CD4-positive, alpha-beta T cell (primary cell): ENCODE data around the gene SYT14. TPM values are rescaled to one million over a fixed set of nuclear protein-coding genes. Genes with fewer than 3 reads are reported as not detected.

Experiments used
- ATAC-seq: fragments of 200-7000 bp; cut with Tn5 transposase; one replicate; pipeline ENCODE4 v1.10.0; 2022; ENCODE audit warnings: mild to moderate bottlenecking; ENCODE audit not compliant: poor library complexity
- CTCF ChIA-PET: fragments of 350-600 bp; sonication (Branson Sonifier 250); formaldehyde crosslinking; loops from one replicate; lab custom pipeline; 2021; ENCODE audit warnings: antibody characterized with exemption, inconsistent platforms; lab: Charles Lee
- POLR2A ChIA-PET: fragments of 350-600 bp; sonication (Branson Sonifier 250); formaldehyde crosslinking; loops from one replicate; lab custom pipeline; 2021; ENCODE audit warnings: antibody characterized with exemption, inconsistent platforms; lab: Charles Lee
- DNase-seq, 14 experiments: peaks; one replicate each; pipeline ENCODE4 v3.0.0-alpha.2; 2013 to 2020; ENCODE audit warnings: mixed read lengths in 2 of 14
- H3K27ac ChIP-seq, 2 donors: one replicate each; pipeline versions ENCODE4 v1.5.1 to v1.7.0; 2013; ENCODE audit warnings: low read length in 2 of 2, low read depth in 1 of 2, mild to moderate bottlenecking in 1 of 2
- H3K27me3 ChIP-seq, 2 experiments: 1 replicate in 1 of 2; 2 replicates in 1 of 2; pipeline versions ENCODE4 v1.6.1 to v1.7.0; 2013; ENCODE audit warnings: low read length in 2 of 2, control low read depth in 1 of 2, mild to moderate bottlenecking in 1 of 2, moderate library complexity in 1 of 2; ENCODE audit not compliant: insufficient read depth in 2 of 2, control insufficient read depth in 1 of 2
- H3K36me3 ChIP-seq: one replicate; pipeline ENCODE4 v1.6.1; 2013; ENCODE audit warnings: low read length, control low read depth; ENCODE audit not compliant: insufficient read depth
- H3K4me1 ChIP-seq: one replicate; pipeline ENCODE4 v1.6.1; 2013; ENCODE audit warnings: low read length, control low read depth; ENCODE audit not compliant: insufficient read depth
- H3K4me3 ChIP-seq: one replicate; pipeline ENCODE4 v1.5.1; 2013; ENCODE audit warnings: mild to moderate bottlenecking, low read length, moderate library complexity
- H3K9me3 ChIP-seq, 2 experiments: 1 replicate in 1 of 2; 2 replicates in 1 of 2; pipeline versions ENCODE4 v1.6.1 to v1.7.0; 2013; ENCODE audit warnings: low read length in 2 of 2, mild to moderate bottlenecking in 2 of 2, control low read depth in 1 of 2, moderate library complexity in 1 of 2; ENCODE audit not compliant: control insufficient read depth in 1 of 2, insufficient read depth in 1 of 2
- H3K27ac Mint-ChIP-seq: one replicate; pipeline ENCODE4 v1.8.0; 2020; ENCODE audit warnings: mixed read lengths
- H3K27me3 Mint-ChIP-seq: one replicate; pipeline ENCODE4 v1.8.0; 2021; ENCODE audit warnings: mixed read lengths
- H3K36me3 Mint-ChIP-seq: one replicate; pipeline ENCODE4 v1.8.0; 2021; ENCODE audit warnings: low read depth, mixed read lengths
- H3K4me1 Mint-ChIP-seq: one replicate; pipeline ENCODE4 v1.8.0; 2021; ENCODE audit warnings: low read depth, mixed read lengths
- H3K4me3 Mint-ChIP-seq: one replicate; pipeline ENCODE4 v1.8.0; 2020; ENCODE audit warnings: mild to moderate bottlenecking, mixed read lengths
- H3K9me3 Mint-ChIP-seq: one replicate; pipeline ENCODE4 v1.8.0; 2020; ENCODE audit warnings: mixed read lengths
- CTCF ChIP-seq: fragments of 200-600 bp; IDR thresholded peaks from one replicate; pipeline ENCODE4 v1.8.0; 2022; ENCODE audit warnings: antibody characterized with exemption, mild to moderate bottlenecking
- intact Hi-C, 2 experiments: fragments of 100-400 bp; cut with DNase I in 1 of 2; cut with micrococcal nuclease in 1 of 2; formaldehyde crosslinking; loops; one replicate each; pipeline versions ENCODE4 v1.15.1 to v1.9.0; 2023 to 2025; cut with DNase I, micrococcal nuclease
- total RNA-seq, 174 experiments: library from RNA in 2 of 174; stranded (reverse) in 2 of 174; gene quantifications; one replicate each; pipeline ENCODE4 v1.2.3 and lab custom pipeline; 2021 to 2026

The SYT14 gene
- total RNA-seq, 2 experiments from 2014 or later: not detected

GRCh38 chr1:210151052-210151672 is 213.1 kb downstream of the SYT14 start:
- Histone ChIP-seq H3K9me3 (no peaks in the 10 kb centered on the region), H3K4me1 (no peaks in the 10 kb centered on the region), H3K4me3 (no peak overlapping the region), H3K27ac (no peak overlapping the region), H3K36me3 (no peaks in the 10 kb centered on the region), H3K27me3 (no peaks in the 10 kb centered on the region)
- POLR2A ChIA-PET: no interaction called here
- no peak for DNase-seq
- no peak for TF ChIP-seq CTCF
- intact Hi-C loops: no loop called here
- CTCF ChIA-PET: interaction anchor here (0.7 kb wide), 1 partner anchor 77 kb away, joined by 3 read pairs; no protein-coding TSS in a partner anchor
- no peaks in the 10 kb centered on the region for H3K36me3 Mint-ChIP-seq
- H3K27me3 Mint-ChIP-seq: peaks cover 6% of the 10 kb centered on the region
- no peak overlapping the region for H3K27ac Mint-ChIP-seq
- no peak overlapping the region for H3K4me3 Mint-ChIP-seq
- ATAC-seq: no peak
- H3K9me3 Mint-ChIP-seq: no peaks in the 10 kb centered on the region
- H3K4me1 Mint-ChIP-seq: no peaks in the 10 kb centered on the region

- no peaks in the 10 kb centered on the region for H3K9me3 Mint-ChIP-seq
- ChIA-PET POLR2A (no interaction called here), CTCF (no interaction called here)
- intact Hi-C loops: no loop called here
- no peak overlapping the region for H3K27ac Mint-ChIP-seq
- H3K36me3 Mint-ChIP-seq: no peaks in the 10 kb centered on the region
- Histone ChIP-seq H3K4me1 (no peaks in the 10 kb centered on the region), H3K36me3 (no peaks in the 10 kb centered on the region), H3K9me3 (no peaks in the 10 kb centered on the region), H3K4me3 (no peak overlapping the region), H3K27ac (no peak overlapping the region), H3K27me3 (peaks cover 0 to 4% of the 10 kb centered on the region in 2 experiments)
- DNase-seq (no peak), ATAC-seq (no peak)
- peaks cover 6% of the 10 kb centered on the region for H3K27me3 Mint-ChIP-seq
- no peaks in the 10 kb centered on the region for H3K4me1 Mint-ChIP-seq
- TF ChIP-seq CTCF: no peak
- H3K4me3 Mint-ChIP-seq: no peak overlapping the region
Measured at GRCh38 chr1:210159211-210159610, 221.2 kb downstream of the SYT14 start.

- H3K4me1 ChIP-seq: no peaks in the 10 kb centered on the region
- no peak for TF ChIP-seq CTCF
- Mint-ChIP-seq H3K4me3 (no peak overlapping the region), H3K36me3 (no peaks in the 10 kb centered on the region), H3K27ac (no peak overlapping the region), H3K4me1 (no peaks in the 10 kb centered on the region), H3K27me3 (peaks cover 25% of the 10 kb centered on the region), H3K9me3 (no peaks in the 10 kb centered on the region)
- H3K9me3 ChIP-seq: no peaks in the 10 kb centered on the region
- no peaks in the 10 kb centered on the region for H3K36me3 ChIP-seq
- CTCF ChIA-PET: no interaction called here
- H3K27ac ChIP-seq: no peak overlapping the region
- intact Hi-C loops: no loop called here
- DNase-seq: no peak
- no peak for ATAC-seq
- no peak overlapping the region for H3K4me3 ChIP-seq
- POLR2A ChIA-PET: no interaction called here
- H3K27me3 ChIP-seq: no peaks in the 10 kb centered on the region
Measured at GRCh38 chr1:210170220-210170619, 232.2 kb downstream of the SYT14 start.
